GM18505 (cell line): Measurements from ENCODE around the gene CLASP1.
"Not testable (repeated sequence)": the region's sequence is repeated elsewhere in the genome, so short reads cannot be mapped to it uniquely, and the experiment has no call there.

Experiments
- ATAC-seq: cut with Tn5 transposase; IDR thresholded peaks from one replicate; pipeline ENCODE4 v1.9.1; 2021; ENCODE audit not compliant: unreplicated experiment
- POLR2A ChIP-seq: IDR thresholded peaks from 4 replicates; pipeline ENCODE4 v1.6.1; 2011; ENCODE audit warnings: borderline replicate concordance; ENCODE audit not compliant: insufficient read depth, insufficient read length; ENCODE audit errors: extremely low read depth

The CLASP1 gene

GRCh38 chr2:121648206-121649148 lies 785 bp downstream of the CLASP1 start:
- ATAC-seq, result peak; percentile 27
- no peak for TF ChIP-seq POLR2A

GRCh38 chr2:121647396-121647795 lies 1.9 kb downstream of the CLASP1 start:
- TF ChIP-seq POLR2A, result no peak
- no peak for ATAC-seq

GRCh38 chr2:121644715-121645114 lies 4.5 kb downstream of the CLASP1 start:
- no peak for ATAC-seq
- no peak for TF ChIP-seq POLR2A

DNA sequence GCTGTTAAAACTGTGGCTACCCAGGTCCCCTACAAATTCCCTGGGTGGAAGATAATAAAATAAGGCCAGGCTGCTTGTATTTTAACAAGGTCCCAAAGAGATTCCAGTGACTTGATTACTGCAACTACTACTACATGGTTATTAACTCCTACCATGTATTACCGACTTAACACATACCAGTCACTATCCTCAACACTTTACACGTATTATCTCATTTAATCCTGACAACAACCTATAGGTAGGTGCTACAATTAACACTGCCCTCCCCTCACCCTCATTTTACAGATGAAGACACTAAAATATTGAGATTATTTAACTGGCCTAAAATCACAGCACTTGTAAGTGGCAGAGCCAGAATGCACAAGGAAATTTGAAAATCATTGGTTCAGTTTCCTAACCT lies 5.4 kb downstream of the CLASP1 start:
- ATAC-seq, result no peak
- no peak for TF ChIP-seq POLR2A

GRCh38 chr2:121640380-121641316 lies 8.6 kb downstream of the CLASP1 start:
- no peak for ATAC-seq
- no peak for TF ChIP-seq POLR2A

DNA sequence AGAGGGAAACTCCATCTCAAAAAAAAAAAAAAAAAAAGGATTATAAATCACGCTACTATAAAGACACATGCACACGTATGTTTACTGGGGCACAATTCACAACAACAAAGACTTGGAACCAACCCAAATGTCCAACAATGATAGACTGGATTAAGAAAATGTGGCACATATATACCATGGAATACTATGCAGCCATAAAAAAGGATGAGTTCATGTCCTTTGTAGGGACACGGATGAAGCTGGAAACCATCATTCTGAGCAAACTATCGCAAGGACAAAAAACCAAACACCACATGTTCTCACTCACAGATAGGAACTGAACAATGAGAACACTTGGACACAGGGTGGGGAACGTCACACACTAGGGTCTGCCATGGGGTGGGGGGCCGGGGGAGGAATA lies 9.4 kb downstream of the CLASP1 start:
- ATAC-seq, result not testable (repeated sequence)

GRCh38 chr2:121638333-121638732 lies 10.9 kb downstream of the CLASP1 start:
- ATAC-seq, result no peak
- no peak for TF ChIP-seq POLR2A

DNA sequence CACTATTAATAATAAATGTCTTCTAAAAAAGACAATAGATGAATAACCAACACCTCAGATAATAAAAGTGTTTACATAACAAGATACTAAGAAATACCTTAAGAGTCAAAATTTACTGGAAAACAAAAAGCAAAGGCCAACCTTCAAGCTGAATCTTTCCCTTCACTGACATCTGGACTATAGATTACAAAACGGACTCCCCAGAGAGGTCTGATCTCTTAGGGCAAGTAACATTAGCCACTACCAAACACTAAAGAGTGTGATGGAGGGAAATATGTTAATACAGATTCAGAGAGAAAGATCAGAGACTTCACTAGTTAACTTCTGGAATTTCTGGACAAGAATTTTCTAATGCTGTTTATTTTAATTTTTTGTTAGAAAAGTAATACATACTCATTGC lies 13.9 kb downstream of the CLASP1 start:
- TF ChIP-seq POLR2A, result no peak
- ATAC-seq, result no peak

- ATAC-seq, result no peak
- TF ChIP-seq POLR2A, result no peak
Observed at GRCh38 chr2:121634354-121635307, 14.6 kb downstream of the CLASP1 start.

DNA sequence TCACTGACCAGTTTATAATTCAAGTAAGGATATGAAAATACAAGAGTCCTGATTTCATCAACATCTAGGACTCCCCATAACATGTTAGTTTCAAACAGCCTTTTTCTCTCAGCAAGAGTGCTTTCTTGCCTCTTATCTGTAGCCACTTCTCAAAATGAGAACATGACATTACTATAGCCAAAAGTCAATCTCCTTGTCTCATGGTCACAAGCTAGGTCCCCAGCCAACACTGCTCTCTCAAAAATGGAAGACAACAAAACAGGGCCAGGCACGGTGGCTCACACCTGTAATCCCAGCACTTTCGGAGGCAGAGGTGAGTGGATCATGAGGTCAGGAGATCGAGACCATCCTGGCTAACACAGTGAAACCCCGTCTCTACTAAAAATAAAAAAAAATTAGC lies 15.8 kb downstream of the CLASP1 start:
- ATAC-seq, result no peak
- no peak for TF ChIP-seq POLR2A

- no peak for TF ChIP-seq POLR2A
- no peak for ATAC-seq
Observed at GRCh38 chr2:121627525-121628050, 21.7 kb downstream of the CLASP1 start.

DNA sequence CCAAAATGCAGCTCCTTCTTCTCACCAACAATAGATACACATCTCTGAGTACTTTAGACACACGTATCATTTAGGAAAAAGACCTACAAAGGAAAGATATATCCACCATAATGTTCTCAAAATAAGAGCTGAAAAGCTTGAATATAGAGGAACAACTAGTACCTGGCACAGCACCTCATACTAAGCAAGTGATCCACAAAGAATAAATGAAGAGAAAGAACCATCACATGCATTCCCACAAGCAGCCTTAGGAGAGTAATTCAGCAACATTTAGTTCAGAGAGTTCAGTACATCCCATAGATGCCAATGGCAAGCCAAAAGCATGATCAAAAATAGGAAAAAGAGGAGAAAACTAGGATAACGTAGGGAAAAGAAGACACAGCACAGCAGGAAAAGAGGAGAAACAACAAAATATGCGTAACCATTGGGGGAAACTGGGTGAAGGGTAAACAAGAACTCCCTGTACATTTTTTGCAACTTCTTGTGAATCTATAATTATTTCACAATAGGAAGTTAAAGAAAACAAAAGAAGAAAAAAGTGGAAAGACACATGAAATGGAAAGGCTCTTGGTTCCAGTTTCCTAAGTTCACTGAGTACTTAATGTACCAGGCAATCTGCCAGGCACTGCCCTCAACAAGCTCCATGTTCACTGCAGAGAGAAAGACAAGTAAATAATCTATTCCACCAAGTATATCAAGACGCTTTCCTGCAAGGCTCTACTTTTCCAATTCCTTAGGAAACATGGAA lies 22.3 kb downstream of the CLASP1 start:
- ATAC-seq, result no peak
- TF ChIP-seq POLR2A, result no peak
